HL-60/S4 treated with phorbol 12-myristate 13-acetate at 8.2 ng/mL for 4 days and 3 days (cell line): ENCODE results near the gene KLHL11.
"Not testable (repeated sequence)": the region's sequence is repeated elsewhere in the genome, so short reads cannot be mapped to it uniquely, and the experiment has no call there.

Experiments used
- in situ Hi-C: fragments of 300-500 bp; cut with MboI; formaldehyde crosslinking; loops from 2 replicates; pipeline ENCODE4 v1.15.0; 2022; ENCODE audit warnings: low sequenced_read_pairs

Gene KLHL11

DNA sequence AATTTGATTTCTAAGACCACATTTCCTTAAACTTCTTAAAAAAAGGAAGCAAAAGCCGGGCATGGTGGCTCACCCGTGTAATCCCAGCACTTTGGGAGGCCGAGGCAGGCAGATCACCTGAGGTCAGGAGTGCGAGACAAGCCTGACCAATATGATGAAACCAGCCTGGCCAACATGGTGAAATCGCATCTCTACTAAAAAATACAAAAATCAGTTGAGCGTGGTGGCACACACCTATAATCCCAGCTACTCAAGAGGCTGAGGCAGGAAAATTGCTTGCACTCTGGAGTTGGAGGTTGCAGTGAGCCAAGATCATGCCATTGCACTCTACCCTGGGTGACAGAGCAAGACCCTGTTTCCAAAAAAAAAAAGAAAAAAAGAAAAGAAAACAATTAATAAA is 24.4 kb downstream of the KLHL11 start:
- in situ Hi-C loops: not testable (repeated sequence)

DNA sequence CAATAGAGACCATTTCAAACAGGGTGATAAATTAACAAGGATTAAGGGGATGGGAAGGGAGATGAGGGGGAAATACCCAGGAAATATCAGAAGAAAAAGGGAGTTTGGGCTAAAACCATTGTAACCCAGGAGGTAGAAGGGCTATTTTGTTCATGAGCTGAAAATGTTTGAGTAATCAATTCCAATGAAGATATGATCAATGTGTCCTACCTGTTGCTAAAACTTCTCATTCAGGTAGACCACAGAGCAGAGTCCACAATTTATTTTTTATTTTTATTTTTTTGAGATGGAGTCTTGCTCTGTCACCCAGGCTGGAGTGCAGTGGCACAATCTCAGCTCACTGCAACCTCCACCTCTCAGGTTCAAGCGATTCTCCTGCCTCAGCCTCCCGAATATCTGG is 25.8 kb downstream of the KLHL11 start:
- in situ Hi-C loops: not testable (repeated sequence)

DNA sequence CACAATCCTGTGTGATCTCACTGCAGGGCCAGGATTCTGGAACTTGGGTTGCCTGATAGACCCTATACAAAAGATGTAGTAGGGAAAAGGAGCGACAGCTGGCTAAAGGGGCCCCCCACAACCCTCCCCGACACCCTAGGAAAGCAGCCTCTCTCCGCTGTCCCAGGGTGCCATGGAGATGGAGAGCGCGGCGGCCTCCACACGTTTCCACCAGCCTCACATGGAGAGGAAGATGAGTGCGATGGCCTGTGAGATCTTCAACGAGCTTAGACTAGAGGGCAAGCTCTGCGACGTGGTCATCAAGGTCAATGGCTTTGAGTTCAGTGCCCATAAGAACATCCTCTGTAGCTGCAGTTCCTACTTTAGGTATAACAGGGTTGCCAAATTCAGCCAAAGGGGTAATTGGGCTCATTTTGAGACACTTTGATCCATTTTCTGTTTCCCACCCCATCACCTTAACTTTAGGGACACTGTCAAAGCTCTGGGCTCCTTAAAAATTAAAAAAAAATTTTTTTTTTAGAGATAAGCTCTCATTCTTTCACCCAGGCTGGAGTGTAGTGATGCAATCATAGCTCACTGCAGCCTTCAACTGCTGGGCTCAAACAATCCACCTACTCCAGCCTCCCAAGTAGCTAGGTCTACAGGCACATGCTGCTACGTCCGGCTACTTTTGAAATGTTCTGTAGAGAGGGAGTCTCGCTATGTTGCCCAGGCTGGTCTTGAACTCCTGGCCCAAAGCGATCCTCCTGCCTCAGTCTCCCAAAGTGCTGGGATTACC is 27.3 kb downstream of the KLHL11 start, which contains the start of gene KLHL10:
TSS of gene KLHL10 (plus strand) at position 65 of the 778 bp plus-strand sequence. CDS start at position 173, 108 bp downstream.
- in situ Hi-C loops: no loop called here

DNA sequence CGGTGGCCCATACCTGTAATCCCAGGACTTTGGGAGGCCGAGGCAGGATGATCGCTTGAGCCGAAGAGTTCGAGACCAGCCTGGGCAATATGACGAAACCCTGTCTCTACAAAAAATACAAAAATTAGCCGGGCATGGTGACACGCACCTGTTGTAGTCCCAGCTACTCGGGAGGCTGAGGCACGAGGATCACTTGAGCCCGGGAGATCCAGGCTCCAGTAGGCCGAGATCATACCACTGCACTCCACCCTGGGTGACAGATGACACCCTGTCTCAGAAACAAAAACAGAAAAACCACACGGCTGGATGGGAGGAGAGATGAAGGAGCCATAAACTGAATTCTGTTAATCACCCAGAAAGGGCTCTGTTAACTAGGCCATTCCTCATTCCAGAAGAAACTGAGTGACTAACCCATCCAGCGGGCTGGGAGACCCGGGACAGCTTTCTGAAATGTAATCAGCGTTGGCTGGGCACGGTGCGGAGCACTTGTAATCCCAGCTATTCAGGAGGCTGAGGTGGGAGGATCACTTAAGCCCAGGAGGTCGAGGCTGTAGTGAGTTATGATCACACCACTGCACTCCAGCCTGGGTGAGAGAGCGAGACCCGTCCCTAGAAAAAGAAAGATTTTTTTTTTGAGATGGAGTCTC is 28.6 kb downstream of the KLHL11 start:
- in situ Hi-C loops: no loop called here

DNA sequence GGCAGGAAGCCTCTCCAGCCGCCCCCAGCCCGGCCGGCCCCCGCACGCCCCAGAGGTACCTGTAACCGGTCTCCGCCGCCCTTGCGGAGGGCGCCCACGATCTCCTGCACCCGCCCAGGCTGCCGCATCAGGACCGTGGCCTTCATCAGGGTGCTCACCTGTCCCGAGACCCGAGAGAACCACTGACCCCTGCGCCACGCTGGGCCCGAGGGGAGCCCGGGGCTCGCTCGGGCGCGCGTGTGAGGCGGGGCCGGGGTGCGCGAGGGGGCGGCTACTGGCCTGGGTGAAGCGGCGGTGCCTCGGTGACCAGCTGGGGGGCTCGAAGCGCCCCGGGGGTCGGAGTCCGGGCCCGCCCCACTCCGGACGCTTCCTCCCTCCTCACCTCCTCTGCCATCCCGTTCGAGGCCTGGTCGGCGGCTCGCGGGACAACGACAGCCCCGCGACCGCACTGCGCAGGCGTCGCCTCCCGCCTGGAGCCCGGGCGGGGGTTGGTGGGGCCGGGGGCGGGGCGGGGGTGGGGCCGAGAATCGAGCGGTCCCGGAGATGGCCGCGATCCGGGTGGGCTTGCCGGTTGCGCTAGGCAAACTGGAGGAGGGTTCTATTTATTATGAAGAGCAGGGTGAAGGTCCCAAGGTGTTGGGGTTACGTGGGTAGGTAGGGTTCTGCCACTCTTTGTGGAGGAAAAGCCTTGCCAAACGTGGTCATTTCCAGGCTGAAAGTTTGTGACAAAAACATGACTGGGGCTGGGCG is 29.2 kb downstream of the KLHL11 start, which contains the start of gene NT5C3B:
TSS of gene NT5C3B (minus strand) at position 433 of the 750 bp plus-strand sequence. CDS start at position 394, 39 bp downstream.
- in situ Hi-C loops: no loop called here

DNA sequence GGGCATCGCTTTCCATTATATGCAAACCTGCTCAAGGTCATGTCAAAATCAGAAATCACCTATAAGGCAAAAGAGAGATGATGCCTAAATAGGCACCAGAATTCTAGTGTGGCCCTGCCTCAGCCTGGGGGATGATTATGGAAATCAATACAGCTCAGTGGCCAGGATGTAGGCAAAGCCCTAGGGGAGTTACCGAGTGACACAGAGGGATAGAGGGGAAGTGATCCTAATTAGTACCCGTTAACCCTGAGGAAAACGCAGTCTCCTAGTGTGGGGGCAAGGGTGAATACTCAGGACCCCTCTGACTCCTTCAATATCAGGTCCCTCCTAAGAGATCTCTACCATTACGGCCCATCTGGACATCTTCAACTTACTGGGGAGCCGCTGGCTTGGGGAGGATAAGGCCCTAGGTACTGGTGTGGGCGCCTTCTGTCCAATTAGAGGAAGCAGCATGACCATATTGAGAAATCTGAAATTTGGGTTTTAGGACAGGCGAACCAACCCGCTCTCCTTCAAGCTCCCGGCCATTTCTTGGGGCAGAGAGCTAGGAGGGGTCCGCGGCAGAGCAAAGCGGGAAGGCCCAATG is 29.9 kb downstream of the KLHL11 start:
- in situ Hi-C loops: no loop called here

DNA sequence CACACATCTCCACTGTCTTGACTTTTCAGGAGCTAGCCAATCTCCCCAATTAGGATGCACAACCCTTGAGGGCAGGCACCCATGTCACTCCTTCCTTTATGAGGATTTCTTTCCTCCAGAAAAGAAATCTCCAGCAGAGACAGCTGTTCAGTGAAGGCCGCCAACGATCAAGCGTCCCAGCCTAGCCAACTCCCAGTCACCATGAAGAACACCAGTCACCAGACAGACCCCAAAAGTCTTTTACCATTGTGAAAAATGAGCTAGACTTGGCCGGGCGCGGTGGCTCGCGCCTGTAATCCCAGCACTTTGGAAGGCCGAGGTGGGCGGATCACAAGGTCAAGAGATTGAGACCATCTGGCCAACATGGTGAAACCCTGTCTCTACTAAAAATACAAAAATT is 35.3 kb downstream of the KLHL11 start:
- in situ Hi-C loops: not testable (repeated sequence)

DNA sequence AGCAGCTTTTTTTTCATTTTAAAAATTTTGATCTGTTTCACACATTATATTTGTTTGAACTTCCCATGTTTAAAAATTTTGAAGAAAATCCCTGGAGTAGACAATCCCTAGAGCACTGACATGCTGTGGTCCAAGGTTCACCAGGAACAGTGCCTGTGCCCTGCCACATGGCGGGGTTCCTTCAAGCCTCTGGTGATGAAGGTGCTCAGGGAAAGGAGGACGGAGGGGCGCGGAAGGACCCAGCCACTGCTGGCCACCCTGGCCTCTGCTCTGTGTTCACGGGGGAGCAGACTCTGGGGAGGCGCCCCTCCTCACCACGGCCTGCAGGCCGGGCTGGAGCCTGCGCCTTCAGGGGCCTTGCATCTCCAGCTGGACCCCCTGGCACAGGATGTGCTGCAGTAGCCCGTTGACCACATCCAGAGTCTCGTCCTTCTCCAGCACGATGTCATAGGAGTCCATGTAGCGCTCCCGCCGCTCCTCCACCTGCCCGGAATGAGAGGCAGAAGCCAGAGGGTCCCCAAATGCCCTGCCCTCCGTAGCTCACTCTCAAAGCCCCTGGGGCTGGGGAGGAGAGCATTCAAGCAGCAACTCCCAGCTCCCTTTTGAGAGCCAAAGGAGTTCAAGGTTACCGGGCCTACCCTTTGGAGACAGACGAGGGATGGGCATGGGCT is 39.9 kb downstream of the KLHL11 start:
- in situ Hi-C loops: no loop called here

DNA sequence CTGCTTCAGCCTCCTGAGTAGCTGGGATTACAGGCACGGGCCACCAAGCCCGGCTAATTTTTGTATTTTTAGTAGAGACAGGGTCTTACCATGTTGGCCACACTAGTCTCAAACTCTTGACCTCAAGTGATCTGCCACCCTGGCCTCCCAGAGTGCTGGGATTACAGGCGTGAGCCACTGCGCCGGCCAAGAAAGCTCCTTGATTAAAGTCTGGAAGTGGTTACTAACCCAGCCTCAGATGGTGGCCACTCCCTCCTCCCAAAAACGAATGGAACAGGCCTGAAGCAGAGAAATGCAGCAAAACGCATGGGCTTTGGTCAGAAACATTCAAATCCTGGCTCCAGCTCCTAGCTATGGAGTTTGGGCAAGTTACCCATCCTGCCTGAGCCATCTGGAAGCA is 41.1 kb downstream of the KLHL11 start:
- in situ Hi-C loops: no loop called here

DNA sequence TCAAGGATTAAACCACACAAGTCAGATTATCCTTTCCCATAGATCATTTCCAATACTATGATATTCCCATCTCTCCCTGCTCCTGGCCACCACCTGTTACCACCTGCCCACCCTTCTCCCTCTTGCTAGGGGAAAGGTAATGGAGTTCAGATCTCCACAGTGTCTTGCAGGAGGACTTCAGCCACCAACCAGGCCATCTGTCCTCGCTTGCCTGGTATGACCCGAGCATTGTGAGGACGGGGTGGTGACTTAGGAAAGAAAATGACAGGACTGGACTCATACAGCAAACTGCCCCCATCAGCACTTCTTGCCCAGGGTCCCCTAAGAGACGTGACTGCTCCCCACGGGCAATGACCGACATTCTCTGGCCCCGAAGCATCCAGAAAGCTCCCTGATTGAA is 41.6 kb downstream of the KLHL11 start:
- in situ Hi-C loops: no loop called here

DNA sequence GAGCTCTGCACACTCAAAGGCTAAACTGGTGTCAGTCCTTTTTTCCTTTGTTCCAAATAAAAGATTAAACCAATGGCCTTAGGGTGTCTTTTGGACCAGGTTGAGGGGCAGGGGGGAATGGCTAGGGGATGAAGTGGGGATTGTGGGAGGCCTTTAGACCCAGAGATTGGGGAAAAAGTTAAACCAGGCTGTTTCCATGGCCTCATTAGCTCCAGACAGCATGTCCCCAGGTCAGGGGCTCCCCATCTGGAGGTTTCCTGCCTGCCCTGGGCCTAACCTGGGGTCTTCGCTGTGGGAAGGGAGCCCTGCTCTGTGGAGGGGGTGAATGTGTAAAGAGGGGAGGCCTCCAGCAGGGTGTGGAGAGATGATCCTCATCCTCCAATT is 42.1 kb downstream of the KLHL11 start:
- in situ Hi-C loops: no loop called here

DNA sequence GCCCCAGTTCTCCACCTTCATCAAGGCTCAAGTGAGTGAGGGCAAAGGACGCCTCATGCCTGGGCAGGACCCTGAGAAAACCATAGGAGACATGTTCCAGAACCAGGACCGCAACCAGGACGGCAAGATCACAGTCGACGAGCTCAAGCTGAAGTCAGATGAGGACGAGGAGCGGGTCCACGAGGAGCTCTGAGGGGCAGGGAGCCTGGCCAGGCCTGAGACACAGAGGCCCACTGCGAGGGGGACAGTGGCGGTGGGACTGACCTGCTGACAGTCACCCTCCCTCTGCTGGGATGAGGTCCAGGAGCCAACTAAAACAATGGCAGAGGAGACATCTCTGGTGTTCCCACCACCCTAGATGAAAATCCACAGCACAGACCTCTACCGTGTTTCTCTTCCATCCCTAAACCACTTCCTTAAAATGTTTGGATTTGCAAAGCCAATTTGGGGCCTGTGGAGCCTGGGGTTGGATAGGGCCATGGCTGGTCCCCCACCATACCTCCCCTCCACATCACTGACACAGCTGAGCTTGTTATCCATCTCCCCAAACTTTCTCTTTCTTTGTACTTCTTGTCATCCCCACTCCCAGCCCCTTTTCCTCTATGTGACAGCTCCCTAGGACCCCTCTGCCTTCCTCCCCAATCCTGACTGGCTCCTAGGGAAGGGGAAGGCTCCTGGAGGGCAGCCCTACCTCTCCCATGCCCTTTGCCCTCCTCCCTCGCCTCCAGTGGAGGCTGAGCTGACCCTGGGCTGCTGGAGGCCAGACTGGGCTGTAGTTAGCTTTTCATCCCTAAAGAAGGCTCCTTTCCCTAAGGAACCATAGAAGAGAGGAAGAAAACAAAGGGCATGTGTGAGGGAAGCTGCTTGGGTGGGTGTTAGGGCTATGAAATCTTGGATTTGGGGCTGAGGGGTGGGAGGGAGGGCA is 42.7 kb downstream of the KLHL11 start:
- in situ Hi-C loops: no loop called here

DNA sequence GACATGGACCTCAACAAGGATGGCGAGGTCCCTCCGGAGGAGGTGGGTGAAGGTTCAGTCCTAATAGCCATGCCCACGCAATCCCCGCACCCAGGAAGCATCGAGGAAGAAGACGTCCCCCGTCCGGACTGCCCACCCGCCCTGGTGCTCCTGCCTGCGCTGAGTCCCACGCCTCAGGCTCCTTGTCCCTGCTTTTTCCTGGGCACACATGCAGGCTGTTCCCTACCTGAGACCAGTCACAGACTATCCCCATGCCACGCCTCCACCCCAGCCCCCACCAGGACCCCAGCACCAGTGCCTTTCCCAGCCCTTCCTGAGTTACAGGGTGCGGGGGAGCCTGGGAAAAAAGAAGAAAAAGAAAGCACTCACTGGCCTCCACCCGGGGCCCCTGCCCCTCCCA is 43.4 kb downstream of the KLHL11 start:
- in situ Hi-C loops: no loop called here

DNA sequence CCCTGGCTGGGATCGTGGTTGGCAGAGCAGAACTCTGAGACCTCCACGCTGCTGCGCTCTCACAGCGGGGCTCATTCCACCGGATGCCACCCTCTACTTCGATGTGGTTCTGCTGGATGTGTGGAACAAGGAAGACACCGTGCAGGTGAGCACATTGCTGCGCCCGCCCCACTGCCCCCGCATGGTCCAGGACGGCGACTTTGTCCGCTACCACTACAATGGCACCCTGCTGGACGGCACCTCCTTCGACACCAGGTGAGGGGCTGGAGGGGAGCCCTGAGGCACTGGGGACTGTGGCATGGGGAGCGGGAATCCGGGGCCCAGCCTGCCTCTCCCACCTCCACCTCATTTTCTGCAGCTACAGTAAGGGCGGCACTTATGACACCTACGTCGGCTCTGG is 47.2 kb downstream of the KLHL11 start:
- in situ Hi-C loops: no loop called here

DNA sequence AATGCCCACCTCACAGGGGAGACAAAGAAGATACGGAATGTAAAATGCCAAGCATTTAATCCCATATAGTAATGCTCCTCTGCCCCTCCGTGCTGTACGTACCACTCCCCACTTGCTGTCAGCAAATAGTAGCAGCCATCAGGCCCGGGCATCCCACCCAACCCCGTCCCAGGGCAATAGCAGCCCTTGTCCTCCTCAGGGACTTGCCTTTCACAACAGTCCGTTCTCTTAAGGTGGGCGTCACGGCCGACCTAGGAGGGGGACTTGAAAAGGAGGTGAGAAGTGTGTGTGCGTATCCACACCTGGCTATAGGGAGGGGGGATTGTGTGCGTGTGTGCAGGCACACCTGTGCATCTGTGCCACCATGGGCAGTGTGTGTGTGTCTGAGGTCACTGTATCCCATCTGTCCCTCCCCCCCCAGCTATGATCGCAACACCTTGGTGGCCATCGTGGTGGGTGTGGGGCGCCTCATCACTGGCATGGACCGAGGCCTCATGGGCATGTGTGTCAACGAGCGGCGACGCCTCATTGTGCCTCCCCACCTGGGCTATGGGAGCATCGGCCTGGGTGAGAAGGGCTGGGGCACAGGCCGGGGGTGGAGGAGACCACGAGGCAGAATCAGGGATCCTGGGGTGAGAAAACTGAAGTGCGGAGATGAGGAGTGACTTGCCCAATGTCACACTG is 48.4 kb downstream of the KLHL11 start:
- in situ Hi-C loops: no loop called here

DNA sequence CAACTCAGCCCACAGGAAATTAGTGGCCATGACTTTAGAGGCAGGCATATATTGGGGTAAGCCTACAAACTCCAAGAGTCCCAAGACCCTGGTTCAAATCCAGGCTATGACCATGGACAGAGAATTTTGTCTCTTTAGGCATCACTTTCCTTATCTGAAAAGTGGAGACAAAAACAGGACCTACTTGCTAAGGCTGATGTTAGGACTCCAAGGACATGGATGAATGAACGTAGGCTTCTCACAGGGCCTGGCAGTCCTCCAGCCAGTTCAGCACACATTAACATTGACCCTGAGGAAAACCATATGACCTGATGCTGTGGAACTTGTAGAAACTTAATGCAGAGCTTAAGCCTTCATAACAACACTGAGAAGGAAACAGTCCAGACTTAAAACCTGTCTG is 51.0 kb downstream of the KLHL11 start:
- in situ Hi-C loops: no loop called here

DNA sequence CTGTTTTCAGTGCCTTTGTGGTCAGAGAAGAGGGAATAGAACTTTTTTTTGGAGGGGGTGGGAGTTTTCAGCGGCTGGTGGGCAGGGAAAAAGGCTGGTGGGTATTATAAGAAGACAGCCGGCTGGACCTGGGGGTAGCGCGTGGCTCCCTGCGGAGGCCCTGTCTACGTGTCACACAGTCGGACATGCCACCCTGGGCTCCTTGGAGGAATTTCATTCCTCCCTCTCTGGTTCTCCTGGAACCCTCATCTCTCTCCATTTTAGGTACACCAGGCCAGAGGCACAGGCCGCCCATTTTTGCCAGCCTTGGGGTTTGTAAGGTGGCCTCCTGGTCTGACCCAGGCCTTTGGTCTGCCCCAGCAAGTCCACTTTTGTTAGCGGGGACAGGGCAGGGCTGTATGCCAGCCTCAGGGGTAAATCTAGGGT is 51.5 kb downstream of the KLHL11 start:
- in situ Hi-C loops: no loop called here

DNA sequence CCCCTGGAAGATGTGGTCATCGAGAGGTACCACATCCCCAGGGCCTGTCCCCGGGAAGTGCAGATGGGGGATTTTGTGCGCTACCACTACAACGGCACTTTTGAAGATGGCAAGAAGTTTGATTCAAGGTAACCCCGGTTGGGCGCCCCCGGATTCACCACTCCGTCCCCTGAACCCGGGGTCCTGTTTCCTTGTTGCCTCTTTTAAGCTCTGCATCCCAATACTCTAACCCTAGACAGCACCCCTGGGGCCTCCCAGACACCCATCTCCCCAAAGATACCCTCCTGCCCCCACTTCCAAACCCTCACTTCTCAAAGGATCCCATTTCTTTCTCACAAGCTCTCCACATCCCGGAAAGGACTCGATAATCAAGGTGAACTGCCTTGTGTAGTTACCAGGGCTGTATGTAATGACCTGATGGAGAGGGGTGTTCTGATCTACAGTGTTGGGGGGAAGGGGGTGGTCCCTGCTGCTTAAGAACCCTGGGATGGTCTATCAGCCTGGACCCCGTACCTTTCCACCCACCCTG is 52.0 kb downstream of the KLHL11 start:
- in situ Hi-C loops: no loop called here
